ENCODE measurements around the gene LAIR1. TPM values are rescaled to one million over a fixed set of nuclear protein-coding genes. Genes with fewer than 3 reads are reported as not detected.

The LAIR1 gene
- total and polyA plus RNA-seq, 4 donors = 1.2 to 16.3 (median 4.8) TPM

DNA sequence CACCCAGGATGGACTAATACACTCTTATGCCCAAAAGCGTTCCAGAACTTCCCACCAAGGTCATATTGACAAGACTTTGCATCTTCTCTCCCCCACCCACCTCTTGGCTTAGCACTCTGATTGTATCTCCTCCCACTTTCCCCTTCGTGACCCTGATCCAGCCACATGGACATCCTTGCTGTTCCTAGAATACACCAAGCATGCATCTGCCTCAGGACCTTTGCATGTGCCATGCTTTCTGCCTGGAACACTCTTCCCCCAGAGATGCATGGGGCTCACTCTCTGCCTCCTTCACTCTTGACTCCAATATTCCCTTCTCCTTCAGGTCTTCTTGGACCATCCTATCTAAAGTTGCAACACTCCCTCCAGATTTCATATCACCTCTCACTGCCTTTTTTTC, 16.2 kb upstream of the LAIR1 start:
- no peaks in the 10 kb centered on the region for H3K4me1 ChIP-seq (ENCODE audit: control insufficient read depth in 4 of 4, insufficient read depth in 4 of 4, low read length in 3 of 4)
- TF ChIP-seq TAF1 (conservative IDR thresholded peaks at IDR 0.05) = no peak
- no peak for TF ChIP-seq HNF4G (IDR thresholded peaks at IDR 0.05)
- TF ChIP-seq YY1 (IDR thresholded peaks at IDR 0.05) = no peak
- no peak for TF ChIP-seq HNF4A (conservative IDR thresholded peaks at IDR 0.05)
- TF ChIP-seq EGR1 (IDR thresholded peaks at IDR 0.05; ENCODE audit: low read depth in 2 of 2) = no peak
- TF ChIP-seq JUND (IDR thresholded peaks at IDR 0.05) = no peak
- TF ChIP-seq FOXA1 (IDR thresholded peaks at IDR 0.05) = no peak
- no peak for TF ChIP-seq FOXA2 (IDR thresholded peaks at IDR 0.05)
- TF ChIP-seq, protein P1, sequence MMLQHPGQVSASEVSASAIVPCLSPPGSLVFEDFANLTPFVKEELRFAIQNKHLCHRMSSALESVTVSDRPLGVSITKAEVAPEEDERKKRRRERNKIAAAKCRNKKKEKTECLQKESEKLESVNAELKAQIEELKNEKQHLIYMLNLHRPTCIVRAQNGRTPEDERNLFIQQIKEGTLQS (IDR thresholded peaks at IDR 0.05) = no peak
- TF ChIP-seq, protein P2, sequence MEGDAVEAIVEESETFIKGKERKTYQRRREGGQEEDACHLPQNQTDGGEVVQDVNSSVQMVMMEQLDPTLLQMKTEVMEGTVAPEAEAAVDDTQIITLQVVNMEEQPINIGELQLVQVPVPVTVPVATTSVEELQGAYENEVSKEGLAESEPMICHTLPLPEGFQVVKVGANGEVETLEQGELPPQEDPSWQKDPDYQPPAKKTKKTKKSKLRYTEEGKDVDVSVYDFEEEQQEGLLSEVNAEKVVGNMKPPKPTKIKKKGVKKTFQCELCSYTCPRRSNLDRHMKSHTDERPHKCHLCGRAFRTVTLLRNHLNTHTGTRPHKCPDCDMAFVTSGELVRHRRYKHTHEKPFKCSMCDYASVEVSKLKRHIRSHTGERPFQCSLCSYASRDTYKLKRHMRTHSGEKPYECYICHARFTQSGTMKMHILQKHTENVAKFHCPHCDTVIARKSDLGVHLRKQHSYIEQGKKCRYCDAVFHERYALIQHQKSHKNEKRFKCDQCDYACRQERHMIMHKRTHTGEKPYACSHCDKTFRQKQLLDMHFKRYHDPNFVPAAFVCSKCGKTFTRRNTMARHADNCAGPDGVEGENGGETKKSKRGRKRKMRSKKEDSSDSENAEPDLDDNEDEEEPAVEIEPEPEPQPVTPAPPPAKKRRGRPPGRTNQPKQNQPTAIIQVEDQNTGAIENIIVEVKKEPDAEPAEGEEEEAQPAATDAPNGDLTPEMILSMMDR (IDR thresholded peaks at IDR 0.05; ENCODE audit: low read depth, low read length, missing input control) = no peak
- TF ChIP-seq NR2F2 (IDR thresholded peaks at IDR 0.05) = no peak
- TF ChIP-seq RAD21 (IDR thresholded peaks at IDR 0.05) = no peak
- TF ChIP-seq, protein P3, sequence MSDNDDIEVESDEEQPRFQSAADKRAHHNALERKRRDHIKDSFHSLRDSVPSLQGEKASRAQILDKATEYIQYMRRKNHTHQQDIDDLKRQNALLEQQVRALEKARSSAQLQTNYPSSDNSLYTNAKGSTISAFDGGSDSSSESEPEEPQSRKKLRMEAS (IDR thresholded peaks at IDR 0.05) = no peak
- no peak overlapping the region for H3K27ac ChIP-seq (ENCODE audit: low read depth in 1 of 2, low read length in 2 of 2)
- no peaks in the 10 kb centered on the region for H3K36me3 ChIP-seq (ENCODE audit: control insufficient read depth in 4 of 4, insufficient read depth in 3 of 4, low read depth in 1 of 4, low read length in 3 of 4)
- H3K27me3 ChIP-seq (ENCODE audit: control insufficient read depth in 4 of 4, insufficient read depth in 4 of 4, low read length in 3 of 4) = no peaks in the 10 kb centered on the region
- peaks cover 0 to 5% (median 0%) of the 10 kb centered on the region in 4 donors for H3K9me3 ChIP-seq (ENCODE audit: control insufficient read depth in 4 of 4, low read length in 3 of 4)
- no peak overlapping the region for H3K9ac ChIP-seq (ENCODE audit: low read depth in 1 of 2, low read length in 2 of 2)
- DNase-seq (ENCODE audit: low spot score) = no peak
- H3K4me3 ChIP-seq (ENCODE audit: low read depth in 1 of 3, low read length in 3 of 3) = no peak overlapping the region
- 77% methylated on average over 2 of the region's 2 CpGs for WGBS

DNA sequence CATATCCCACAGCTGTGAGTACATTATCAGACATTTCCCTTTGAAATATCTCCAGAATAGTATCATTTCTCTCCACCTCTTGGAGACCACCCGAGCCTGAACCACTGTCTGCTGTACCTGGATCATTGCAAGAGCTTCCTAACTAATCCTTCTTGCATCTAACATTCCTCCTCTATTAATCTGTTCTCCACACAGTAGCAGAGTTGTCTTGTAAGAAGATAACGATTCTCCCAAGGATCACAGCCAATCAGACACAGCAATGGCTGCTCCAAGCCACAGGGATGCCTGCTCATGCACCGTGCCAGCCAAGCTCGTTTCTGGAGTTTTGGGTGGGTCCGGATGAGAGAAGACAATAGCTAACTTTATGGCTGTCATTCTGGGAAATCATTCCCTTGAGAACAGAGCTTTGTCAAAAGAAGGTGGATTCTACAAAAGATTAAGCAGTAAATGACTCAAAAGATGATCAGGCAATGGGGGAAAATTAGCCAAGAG, 14.5 kb upstream of the LAIR1 start:
- no peak overlapping the region for H3K27ac ChIP-seq (ENCODE audit: low read depth in 1 of 2, low read length in 2 of 2)
- H3K36me3 ChIP-seq (ENCODE audit: control insufficient read depth in 4 of 4, insufficient read depth in 3 of 4, low read depth in 1 of 4, low read length in 3 of 4) = no peaks in the 10 kb centered on the region
- no peak overlapping the region for H3K4me3 ChIP-seq (ENCODE audit: low read depth in 1 of 3, low read length in 3 of 3)
- H3K9ac ChIP-seq (ENCODE audit: low read depth in 1 of 2, low read length in 2 of 2) = no peak overlapping the region
- no peaks in the 10 kb centered on the region for H3K4me1 ChIP-seq (ENCODE audit: control insufficient read depth in 4 of 4, insufficient read depth in 4 of 4, low read length in 3 of 4)
- no peak for TF ChIP-seq GABPA (IDR thresholded peaks at IDR 0.05 in 1 of 2, conservative IDR thresholded peaks at IDR 0.05 in 1 of 2)
- no peak for TF ChIP-seq SP1 (IDR thresholded peaks at IDR 0.05)
- TF ChIP-seq RAD21 (IDR thresholded peaks at IDR 0.05) = no peak
- no peak for TF ChIP-seq NR2F2 (IDR thresholded peaks at IDR 0.05)
- TF ChIP-seq, protein P3 (IDR thresholded peaks at IDR 0.05) = no peak
- no peak for TF ChIP-seq HNF4A (conservative IDR thresholded peaks at IDR 0.05)
- TF ChIP-seq, protein P4, sequence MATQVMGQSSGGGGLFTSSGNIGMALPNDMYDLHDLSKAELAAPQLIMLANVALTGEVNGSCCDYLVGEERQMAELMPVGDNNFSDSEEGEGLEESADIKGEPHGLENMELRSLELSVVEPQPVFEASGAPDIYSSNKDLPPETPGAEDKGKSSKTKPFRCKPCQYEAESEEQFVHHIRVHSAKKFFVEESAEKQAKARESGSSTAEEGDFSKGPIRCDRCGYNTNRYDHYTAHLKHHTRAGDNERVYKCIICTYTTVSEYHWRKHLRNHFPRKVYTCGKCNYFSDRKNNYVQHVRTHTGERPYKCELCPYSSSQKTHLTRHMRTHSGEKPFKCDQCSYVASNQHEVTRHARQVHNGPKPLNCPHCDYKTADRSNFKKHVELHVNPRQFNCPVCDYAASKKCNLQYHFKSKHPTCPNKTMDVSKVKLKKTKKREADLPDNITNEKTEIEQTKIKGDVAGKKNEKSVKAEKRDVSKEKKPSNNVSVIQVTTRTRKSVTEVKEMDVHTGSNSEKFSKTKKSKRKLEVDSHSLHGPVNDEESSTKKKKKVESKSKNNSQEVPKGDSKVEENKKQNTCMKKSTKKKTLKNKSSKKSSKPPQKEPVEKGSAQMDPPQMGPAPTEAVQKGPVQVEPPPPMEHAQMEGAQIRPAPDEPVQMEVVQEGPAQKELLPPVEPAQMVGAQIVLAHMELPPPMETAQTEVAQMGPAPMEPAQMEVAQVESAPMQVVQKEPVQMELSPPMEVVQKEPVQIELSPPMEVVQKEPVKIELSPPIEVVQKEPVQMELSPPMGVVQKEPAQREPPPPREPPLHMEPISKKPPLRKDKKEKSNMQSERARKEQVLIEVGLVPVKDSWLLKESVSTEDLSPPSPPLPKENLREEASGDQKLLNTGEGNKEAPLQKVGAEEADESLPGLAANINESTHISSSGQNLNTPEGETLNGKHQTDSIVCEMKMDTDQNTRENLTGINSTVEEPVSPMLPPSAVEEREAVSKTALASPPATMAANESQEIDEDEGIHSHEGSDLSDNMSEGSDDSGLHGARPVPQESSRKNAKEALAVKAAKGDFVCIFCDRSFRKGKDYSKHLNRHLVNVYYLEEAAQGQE (IDR thresholded peaks at IDR 0.05) = no peak
- TF ChIP-seq FOXA2 (IDR thresholded peaks at IDR 0.05) = no peak
- TF ChIP-seq RXRA (IDR thresholded peaks at IDR 0.05) = no peak
- TF ChIP-seq TAF1 (conservative IDR thresholded peaks at IDR 0.05) = no peak
- no peak for TF ChIP-seq YY1 (IDR thresholded peaks at IDR 0.05)
- no peak for TF ChIP-seq JUND (IDR thresholded peaks at IDR 0.05)
- peaks cover 0 to 5% (median 0%) of the 10 kb centered on the region in 4 donors for H3K9me3 ChIP-seq (ENCODE audit: control insufficient read depth in 4 of 4, low read length in 3 of 4)
- H3K27me3 ChIP-seq (ENCODE audit: control insufficient read depth in 4 of 4, insufficient read depth in 4 of 4, low read length in 3 of 4) = no peaks in the 10 kb centered on the region
- 61% methylated on average over 5 of the region's 5 CpGs for WGBS
- no peak for DNase-seq (ENCODE audit: low spot score)

Measured in liver (tissue), 9 donors.